ENCODE data around the gene WDHD1. TPM values are rescaled to one million over a fixed set of nuclear protein-coding genes. Genes with fewer than 3 reads are reported as not detected.
A peak's percentile ranks its signal among the peaks of the same experiment; 100 is the strongest.
"Not testable (repeated sequence)": the region's sequence is repeated elsewhere in the genome, so short reads cannot be mapped to it uniquely, and the experiment has no call there.

The WDHD1 gene
- total and polyA plus RNA-seq, 8 donors: 0.29 to 15.6 (median 1.2) TPM; not detected in 1

DNA sequence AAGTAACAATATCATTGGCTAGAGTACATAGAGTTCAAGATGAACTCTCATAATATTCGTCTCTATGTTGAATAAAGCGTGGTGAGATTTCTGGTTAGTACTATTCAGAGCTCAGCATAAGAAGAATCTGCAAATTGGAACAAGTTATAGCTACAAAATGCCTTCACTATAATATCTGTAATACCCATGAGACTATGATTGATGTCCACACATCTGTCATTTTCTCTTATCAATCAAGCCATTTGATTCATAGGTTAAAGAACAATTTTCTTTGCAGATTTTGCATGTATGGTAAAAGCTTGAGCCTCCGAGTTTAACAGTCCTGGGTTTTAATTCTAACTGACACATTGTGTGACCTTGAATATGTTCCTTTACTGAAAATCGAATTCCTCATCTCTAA, 1.6 kb upstream of the WDHD1 start:
- intact Hi-C loops (cut with DNase I; ENCODE audit: low total_unique reads): no loop called here
- Histone ChIP-seq H3K4me3 (peak overlapping the region; percentile 74 to 81 (median 74)), H3K27me3 (no peaks in the 10 kb centered on the region), H3K27ac (no peak overlapping the region), H3K9me3 (no peaks in the 10 kb centered on the region), H3K4me1 (peaks cover 11 to 53% (median 33%) of the 10 kb centered on the region in 4 donors), H3K36me3 (peaks cover 0 to 11% (median 5%) of the 10 kb centered on the region in 4 donors)
- WGBS, 5 donors: 62 to 66% (median 64%) methylated on average over 4 of the region's 4 CpGs
- TF ChIP-seq EP300 (IDR thresholded peaks at IDR 0.05) (no peak), POLR2AphosphoS5 (IDR thresholded peaks at IDR 0.05) (no peak)
- DNase-seq: no peak

DNA sequence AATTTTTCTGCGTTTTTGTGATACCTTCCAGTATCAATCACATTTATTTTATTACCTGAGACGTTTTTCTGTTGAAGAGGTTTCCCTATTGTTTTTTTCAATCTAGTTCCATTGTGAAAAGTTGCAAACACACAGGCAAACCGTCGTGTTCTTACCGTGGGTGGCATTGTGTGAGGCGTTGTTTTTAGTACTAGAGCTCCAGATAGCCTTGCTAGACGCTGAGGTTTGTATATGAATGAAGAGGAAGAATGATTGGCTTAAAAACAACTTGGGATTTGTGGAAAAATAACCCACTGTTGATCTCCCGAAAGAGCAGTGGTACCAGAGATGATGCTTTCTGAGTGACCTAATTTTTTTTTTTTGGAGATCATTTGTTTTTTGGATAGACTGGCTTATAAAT, 1.2 kb upstream of the WDHD1 start:
- Histone ChIP-seq H3K27ac (peak overlapping the region in 2 of 5 donors; percentile 92 to 93), H3K27me3 (no peaks in the 10 kb centered on the region), H3K4me3 (peak overlapping the region; percentile 74 to 81 (median 74)), H3K4me1 (peaks cover 11 to 53% (median 33%) of the 10 kb centered on the region in 4 donors), H3K9me3 (no peaks in the 10 kb centered on the region), H3K36me3 (peaks cover 0 to 11% (median 5%) of the 10 kb centered on the region in 4 donors)
- WGBS, 5 donors: 2 to 4% (median 4%) methylated on average over 8 of the region's 8 CpGs
- peak in 1 of 2 donors; percentile 9 for DNase-seq
- no peak for TF ChIP-seq POLR2A (IDR thresholded peaks at IDR 0.05)
- TF ChIP-seq, protein P1, sequence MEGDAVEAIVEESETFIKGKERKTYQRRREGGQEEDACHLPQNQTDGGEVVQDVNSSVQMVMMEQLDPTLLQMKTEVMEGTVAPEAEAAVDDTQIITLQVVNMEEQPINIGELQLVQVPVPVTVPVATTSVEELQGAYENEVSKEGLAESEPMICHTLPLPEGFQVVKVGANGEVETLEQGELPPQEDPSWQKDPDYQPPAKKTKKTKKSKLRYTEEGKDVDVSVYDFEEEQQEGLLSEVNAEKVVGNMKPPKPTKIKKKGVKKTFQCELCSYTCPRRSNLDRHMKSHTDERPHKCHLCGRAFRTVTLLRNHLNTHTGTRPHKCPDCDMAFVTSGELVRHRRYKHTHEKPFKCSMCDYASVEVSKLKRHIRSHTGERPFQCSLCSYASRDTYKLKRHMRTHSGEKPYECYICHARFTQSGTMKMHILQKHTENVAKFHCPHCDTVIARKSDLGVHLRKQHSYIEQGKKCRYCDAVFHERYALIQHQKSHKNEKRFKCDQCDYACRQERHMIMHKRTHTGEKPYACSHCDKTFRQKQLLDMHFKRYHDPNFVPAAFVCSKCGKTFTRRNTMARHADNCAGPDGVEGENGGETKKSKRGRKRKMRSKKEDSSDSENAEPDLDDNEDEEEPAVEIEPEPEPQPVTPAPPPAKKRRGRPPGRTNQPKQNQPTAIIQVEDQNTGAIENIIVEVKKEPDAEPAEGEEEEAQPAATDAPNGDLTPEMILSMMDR (IDR thresholded peaks at IDR 0.05): no peak
- no peak for TF ChIP-seq POLR2AphosphoS5 (IDR thresholded peaks at IDR 0.05)
- no peak for TF ChIP-seq EP300 (IDR thresholded peaks at IDR 0.05)
- intact Hi-C loops (cut with DNase I; ENCODE audit: low total_unique reads): no loop called here

DNA sequence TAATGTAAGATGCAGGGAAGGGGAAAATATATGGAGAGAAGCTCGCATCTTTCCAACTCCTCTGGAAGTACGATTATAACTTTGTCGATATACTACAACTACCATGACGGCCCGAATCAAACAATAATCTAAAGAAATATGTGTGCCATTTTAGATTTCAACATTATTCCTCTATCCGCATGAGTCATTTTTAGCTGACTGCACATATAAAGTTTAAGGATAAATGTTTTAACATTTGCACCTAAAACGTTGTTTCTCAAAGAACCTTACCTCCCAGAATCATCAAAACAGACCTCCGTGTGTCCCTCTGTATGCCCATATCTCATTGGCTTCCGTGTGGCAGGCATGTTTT, 482 bp downstream of the WDHD1 start:
- 1 to 3% (median 1%) methylated on average over 9 of the region's 9 CpGs for WGBS, 5 donors
- TF ChIP-seq POLR2AphosphoS5 (IDR thresholded peaks at IDR 0.05): no peak
- TF ChIP-seq EP300 (IDR thresholded peaks at IDR 0.05): no peak
- no peak for TF ChIP-seq POLR2A (IDR thresholded peaks at IDR 0.05)
- Histone ChIP-seq H3K4me3 (peak overlapping the region; percentile 74 to 81 (median 74)), H3K9me3 (no peaks in the 10 kb centered on the region), H3K27ac (peak overlapping the region; percentile 90 to 93 (median 92)), H3K4me1 (peaks cover 11 to 49% (median 33%) of the 10 kb centered on the region in 4 donors), H3K36me3 (no peaks in the 10 kb centered on the region), H3K27me3 (no peaks in the 10 kb centered on the region)
- no peak for DNase-seq
- intact Hi-C loops (cut with DNase I; ENCODE audit: low total_unique reads): no loop called here

DNA sequence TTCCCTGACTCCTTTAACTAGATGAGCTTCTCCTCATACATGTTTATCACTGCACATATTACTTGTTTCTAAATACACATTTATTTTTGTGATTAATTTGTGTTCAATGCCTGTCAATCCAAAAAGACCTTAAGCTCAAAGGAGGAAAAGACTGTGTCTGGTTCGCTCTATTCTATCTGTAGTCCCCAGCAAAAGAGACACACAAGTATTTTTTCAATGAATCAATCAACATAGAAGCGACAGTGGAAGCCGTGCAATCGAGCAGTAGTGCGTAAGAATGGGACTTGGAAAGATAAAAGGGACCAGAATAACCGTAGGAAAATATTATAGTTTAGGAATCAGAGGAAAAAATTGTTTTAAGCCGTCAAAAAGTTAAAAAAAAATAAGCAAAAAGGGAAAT, 951 bp downstream of the WDHD1 start:
- 29 to 34% (median 29%) methylated on average over 7 of the region's 7 CpGs for WGBS, 5 donors
- intact Hi-C loops (cut with DNase I; ENCODE audit: low total_unique reads): no loop called here
- TF ChIP-seq EP300 (IDR thresholded peaks at IDR 0.05) (no peak), POLR2A (IDR thresholded peaks at IDR 0.05) (no peak), POLR2AphosphoS5 (IDR thresholded peaks at IDR 0.05) (no peak)
- TF ChIP-seq, protein P1 (IDR thresholded peaks at IDR 0.05): no peak
- peak overlapping the region in 3 of 4 donors; percentile 74 to 81 (median 74) for H3K4me3 ChIP-seq
- H3K27me3 ChIP-seq: no peaks in the 10 kb centered on the region
- DNase-seq: no peak
- no peaks in the 10 kb centered on the region for H3K9me3 ChIP-seq
- peak overlapping the region in 2 of 5 donors; percentile 92 to 93 for H3K27ac ChIP-seq
- H3K36me3 ChIP-seq: no peaks in the 10 kb centered on the region
- H3K4me1 ChIP-seq: peaks cover 6 to 45% (median 31%) of the 10 kb centered on the region in 4 donors

DNA sequence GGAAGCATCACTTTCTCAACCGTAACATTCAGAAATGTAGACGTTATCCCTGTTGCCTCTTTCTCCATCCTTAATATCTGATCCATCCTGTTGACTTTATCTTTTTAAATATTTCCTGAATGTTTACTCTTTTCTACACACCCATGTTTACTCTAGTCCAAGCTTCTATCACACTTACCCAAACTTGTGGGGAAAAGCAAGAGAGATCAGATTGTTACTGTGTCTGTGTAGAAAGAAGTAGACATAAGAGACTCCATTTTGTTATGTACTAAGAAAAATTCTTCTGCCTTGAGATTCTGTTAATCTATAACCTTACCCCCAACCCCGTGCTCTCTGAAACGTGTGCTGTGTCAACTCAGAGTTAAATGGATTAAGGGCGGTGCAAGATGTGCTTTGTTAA, 2.5 kb downstream of the WDHD1 start:
- intact Hi-C loops (cut with DNase I; ENCODE audit: low total_unique reads): not testable (repeated sequence)
- WGBS, 5 donors: 45 to 74% (median 69%) methylated on average over 2 to 4 of the region's 5 CpGs

DNA sequence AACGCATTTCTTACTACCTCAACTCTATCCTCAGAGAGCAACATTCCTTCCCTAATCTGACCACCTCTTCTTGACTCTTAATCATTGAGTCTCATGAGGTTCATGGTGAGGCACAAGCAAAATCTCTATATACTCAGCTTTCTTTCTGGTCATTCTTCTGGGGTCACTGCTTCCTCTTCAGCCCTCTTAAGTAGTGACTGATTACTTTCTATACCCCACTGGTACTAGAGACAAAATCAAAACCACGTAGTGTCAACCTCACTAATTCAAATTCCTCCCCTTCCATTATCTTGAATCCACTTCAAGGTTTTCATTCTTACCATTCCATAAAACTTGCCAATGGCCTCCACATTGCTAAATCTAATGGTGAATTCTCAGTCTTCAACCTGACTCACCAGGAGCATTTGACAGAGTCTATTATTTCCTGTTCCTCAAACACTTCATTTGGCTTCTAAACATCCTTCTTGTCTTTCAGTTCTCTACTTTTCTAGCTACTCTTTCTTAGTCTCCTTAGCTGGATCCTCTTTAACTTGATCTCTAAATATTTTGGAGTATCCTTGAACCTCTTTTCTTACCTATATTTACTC, 6.8 kb downstream of the WDHD1 start:
- intact Hi-C loops (cut with DNase I; ENCODE audit: low total_unique reads): no loop called here

More for the DNA sequence above, 2.5 kb downstream of the WDHD1 start:
- not testable (repeated sequence) for H3K27me3 ChIP-seq, H3K27ac ChIP-seq, H3K4me3 ChIP-seq, DNase-seq, H3K9me3 ChIP-seq, H3K36me3 ChIP-seq
- peaks cover 6 to 31% (median 24%) of the 10 kb centered on the region in 4 donors for H3K4me1 ChIP-seq

More for the DNA sequence above, 6.8 kb downstream of the WDHD1 start:
- H3K4me1 ChIP-seq: no peaks in the 10 kb centered on the region
- H3K4me3 ChIP-seq: no peak overlapping the region
- TF ChIP-seq POLR2AphosphoS5 (IDR thresholded peaks at IDR 0.05) (no peak), EP300 (IDR thresholded peaks at IDR 0.05) (no peak), POLR2A (IDR thresholded peaks at IDR 0.05) (no peak)
- TF ChIP-seq, protein P1 (IDR thresholded peaks at IDR 0.05): no peak
- no peaks in the 10 kb centered on the region for H3K27me3 ChIP-seq
- WGBS, 5 donors: 88 to 98% (median 95%) methylated on average over 2 of the region's 2 CpGs
- no peak overlapping the region for H3K27ac ChIP-seq
- no peaks in the 10 kb centered on the region for H3K9me3 ChIP-seq
- no peak for DNase-seq
- H3K36me3 ChIP-seq: no peaks in the 10 kb centered on the region
